Right lobe of liver (tissue), 6 donors: Measurements from ENCODE around the gene TTC28. TPM values are rescaled to one million over a fixed set of nuclear protein-coding genes. Genes with fewer than 3 reads are reported as not detected.

Source experiments
- ATAC-seq, 4 donors: fragments of 200-7000 bp; cut with Tn5 transposase; one replicate each; pipeline ENCODE4 v1.9.1; 2020; ENCODE audit warnings: mild to moderate bottlenecking in 4 of 4, moderate library complexity in 4 of 4
- DNase-seq, 3 donors: peaks; one replicate each; pipeline ENCODE4 v3.0.0-alpha.2; 2020
- H3K27ac ChIP-seq, 3 donors: fragments of 200-600 bp; one replicate each; pipeline ENCODE4 v1.8.0; 2022
- H3K27me3 ChIP-seq, 2 donors: fragments of 200-600 bp; one replicate each; pipeline ENCODE4 v1.8.0; 2022
- H3K36me3 ChIP-seq, 4 donors: fragments of 200-600 bp; sonication (generic) in 1 of 4; one replicate each; pipeline versions ENCODE4 v1.5.1 to v1.8.0; 2017 to 2022; ENCODE audit warnings: control low read depth in 1 of 4
- H3K4me1 ChIP-seq, 4 donors: fragments of 200-600 bp; sonication (generic) in 1 of 4; one replicate each; pipeline versions ENCODE4 v1.5.1 to v1.8.0; 2017 to 2022; ENCODE audit warnings: control low read depth in 1 of 4
- H3K4me3 ChIP-seq, 3 donors: fragments of 200-600 bp; one replicate each; pipeline ENCODE4 v1.8.0; 2022
- H3K9me3 ChIP-seq, 4 donors: fragments of 200-600 bp; sonication (generic) in 1 of 4; one replicate each; pipeline versions ENCODE4 v1.5.1 to v1.8.0; 2017 to 2022; ENCODE audit warnings: control low read depth in 1 of 4
- POLR2A ChIP-seq: fragments of 450-650 bp; IDR thresholded peaks from one replicate; pipeline ENCODE4 v1.6.1; 2017; ENCODE audit warnings: antibody characterized with exemption, mild to moderate bottlenecking
- WGBS: methylation state at CpG from one replicate; pipeline ENCODE4 v1.1.6; 2018; ENCODE audit warnings: low coverage, low lambda C conversion rate; ENCODE audit not compliant: insufficient coverage; ENCODE audit errors: missing lambda C conversion rate; 5-methylcytosine and 5-hydroxymethylcytosine counted together
- intact Hi-C, 2 donors: fragments of 100-400 bp; cut with DNase I; formaldehyde crosslinking; loops; one replicate each; pipeline versions ENCODE4 v1.11.2 to v1.14.1; 2022
- total RNA-seq, 6 experiments: library from RNA; depleted of rRNA in 2 of 6; stranded (reverse); fragments of >200 nt in 2 of 6; fragmentation: NEBNext Ultra II Directional in 3 of 6; extraction: Animal tissue kit (Norgen Biotek cat#: 25700) in 3 of 6; gene quantifications; one replicate each; pipeline versions ENCODE4 v1.1.0 to v1.2.4, GENCODE V29; 2016 to 2023
- TF ChIP-seq, protein P1 (sequence below), 4 donors: fragments of 200-600 bp in 3 of 4; fragments of 450-650 bp in 1 of 4; IDR thresholded peaks; one replicate each; pipeline versions ENCODE4 v1.5.1 to v1.8.0; 2016 to 2022; ENCODE audit warnings: antibody characterized with exemption in 4 of 4, mild to moderate bottlenecking in 2 of 4
- donor health status: DM: no; HTN: yes; CAD: no.
- donor health status: DM: no; HTN: no; CAD: no.
- donor health status: DM: no; HTN: no; CAD: no.
- donor health status: DM: no; HTN: yes; CAD: no.
- donor health status: DM: no; HTN: yes; CAD: no.

TTC28 gene
- total RNA-seq, 6 experiments from 2014 or later = 9.4 to 38.3 (median 15.0) TPM

DNA sequence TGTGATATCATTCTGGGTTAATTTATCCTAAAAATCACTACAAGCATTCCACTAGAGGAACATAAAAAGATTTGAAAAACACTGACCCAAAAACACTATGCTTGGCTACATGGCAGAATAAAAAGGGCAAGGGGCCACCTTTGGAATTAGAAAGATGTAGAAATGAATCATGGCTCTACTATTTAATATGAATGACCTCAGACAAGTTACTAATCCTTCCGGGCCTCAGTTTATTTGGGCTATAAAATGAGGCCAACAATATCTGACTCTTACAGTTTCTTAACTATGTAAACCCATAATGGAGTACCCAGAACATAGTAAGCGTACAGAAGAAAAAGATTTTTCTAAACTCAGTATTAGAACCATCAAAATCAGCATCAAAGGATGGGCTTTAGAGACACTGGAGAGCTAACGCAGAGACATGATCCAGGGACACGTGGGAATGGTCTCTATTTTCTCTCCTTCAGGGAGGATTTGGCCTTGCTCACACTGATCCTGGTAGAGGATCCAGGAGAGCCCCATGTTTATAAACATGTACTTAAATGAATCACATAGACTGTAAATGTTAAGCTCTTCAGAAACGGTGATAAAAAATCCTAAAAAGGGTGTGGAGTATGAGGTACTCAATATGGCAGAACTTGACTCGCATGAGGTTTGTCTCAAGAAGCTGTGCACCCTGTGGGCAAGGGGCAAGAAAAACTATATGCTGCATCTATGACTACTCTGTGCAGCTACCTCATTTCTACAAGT is 472.2 kb downstream of the TTC28 start:
- 84% methylated on average over 5 of the region's 6 CpGs for WGBS
- no peaks in the 10 kb centered on the region for H3K36me3 ChIP-seq
- H3K9me3 ChIP-seq = no peaks in the 10 kb centered on the region
- H3K27me3 ChIP-seq = no peaks in the 10 kb centered on the region
- DNase-seq = no peak
- no peak for TF ChIP-seq POLR2A
- TF ChIP-seq, protein P1, sequence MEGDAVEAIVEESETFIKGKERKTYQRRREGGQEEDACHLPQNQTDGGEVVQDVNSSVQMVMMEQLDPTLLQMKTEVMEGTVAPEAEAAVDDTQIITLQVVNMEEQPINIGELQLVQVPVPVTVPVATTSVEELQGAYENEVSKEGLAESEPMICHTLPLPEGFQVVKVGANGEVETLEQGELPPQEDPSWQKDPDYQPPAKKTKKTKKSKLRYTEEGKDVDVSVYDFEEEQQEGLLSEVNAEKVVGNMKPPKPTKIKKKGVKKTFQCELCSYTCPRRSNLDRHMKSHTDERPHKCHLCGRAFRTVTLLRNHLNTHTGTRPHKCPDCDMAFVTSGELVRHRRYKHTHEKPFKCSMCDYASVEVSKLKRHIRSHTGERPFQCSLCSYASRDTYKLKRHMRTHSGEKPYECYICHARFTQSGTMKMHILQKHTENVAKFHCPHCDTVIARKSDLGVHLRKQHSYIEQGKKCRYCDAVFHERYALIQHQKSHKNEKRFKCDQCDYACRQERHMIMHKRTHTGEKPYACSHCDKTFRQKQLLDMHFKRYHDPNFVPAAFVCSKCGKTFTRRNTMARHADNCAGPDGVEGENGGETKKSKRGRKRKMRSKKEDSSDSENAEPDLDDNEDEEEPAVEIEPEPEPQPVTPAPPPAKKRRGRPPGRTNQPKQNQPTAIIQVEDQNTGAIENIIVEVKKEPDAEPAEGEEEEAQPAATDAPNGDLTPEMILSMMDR (IDR thresholded peaks at IDR 0.05) = no peak
- H3K4me3 ChIP-seq = no peak overlapping the region
- H3K4me1 ChIP-seq = no peaks in the 10 kb centered on the region
- intact Hi-C loops = no loop called here
- H3K27ac ChIP-seq = no peak overlapping the region
- no peak for ATAC-seq

DNA sequence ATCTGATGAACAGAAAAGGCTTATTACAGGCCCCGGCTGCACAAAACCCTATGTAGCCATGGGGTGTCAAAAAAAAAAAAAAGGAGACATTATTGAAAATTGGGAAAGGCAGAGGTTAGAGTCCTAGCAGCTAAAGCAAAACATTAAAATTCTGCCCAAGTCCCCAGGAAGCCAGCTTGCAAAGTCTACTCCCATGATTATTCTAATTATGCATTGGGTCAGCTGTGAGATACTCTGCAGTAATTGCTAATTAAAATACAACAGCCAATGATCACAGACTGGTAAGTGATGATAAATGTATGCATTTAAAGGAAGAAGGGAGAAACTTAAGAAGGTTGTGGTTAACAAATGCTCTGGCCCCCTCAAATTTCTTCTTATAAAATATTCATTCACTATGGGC is 473.7 kb downstream of the TTC28 start:
- 100% methylated on average over 1 of the region's 1 CpG for WGBS
- Histone ChIP-seq H3K36me3 (no peaks in the 10 kb centered on the region), H3K4me3 (no peak overlapping the region), H3K4me1 (no peaks in the 10 kb centered on the region), H3K9me3 (no peaks in the 10 kb centered on the region), H3K27me3 (no peaks in the 10 kb centered on the region), H3K27ac (no peak overlapping the region)
- ATAC-seq (no peak), DNase-seq (no peak)
- intact Hi-C loops = no loop called here
- no peak for TF ChIP-seq POLR2A
- TF ChIP-seq, protein P1 (IDR thresholded peaks at IDR 0.05) = no peak

DNA sequence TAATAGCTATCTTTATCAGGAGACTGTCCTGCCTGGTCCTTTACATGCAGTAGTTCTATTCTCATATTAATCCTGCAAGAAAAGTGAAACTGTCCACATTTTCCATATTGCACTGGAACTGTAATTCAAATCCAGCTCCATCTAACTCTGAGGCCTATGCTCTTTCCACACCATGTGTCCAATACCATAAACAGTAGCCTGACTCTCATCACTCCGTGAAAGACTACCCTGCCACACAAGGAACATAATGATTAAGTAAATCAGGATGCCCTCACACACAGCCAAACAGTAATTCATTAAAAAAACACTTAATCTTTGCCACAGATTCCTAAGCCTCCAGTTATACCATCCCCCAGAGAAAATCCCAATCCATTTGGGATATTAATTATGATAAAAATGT is 475.3 kb downstream of the TTC28 start:
- H3K36me3 ChIP-seq = no peaks in the 10 kb centered on the region
- 64% methylated on average over 1 of the region's 1 CpG for WGBS
- TF ChIP-seq POLR2A = no peak
- TF ChIP-seq, protein P1 (IDR thresholded peaks at IDR 0.05) = no peak
- H3K4me1 ChIP-seq = no peaks in the 10 kb centered on the region
- intact Hi-C loops = no loop called here
- DNase-seq (no peak), ATAC-seq (no peak)
- no peak overlapping the region for H3K27ac ChIP-seq
- no peak overlapping the region for H3K4me3 ChIP-seq
- H3K27me3 ChIP-seq = no peaks in the 10 kb centered on the region
- H3K9me3 ChIP-seq = no peaks in the 10 kb centered on the region

DNA sequence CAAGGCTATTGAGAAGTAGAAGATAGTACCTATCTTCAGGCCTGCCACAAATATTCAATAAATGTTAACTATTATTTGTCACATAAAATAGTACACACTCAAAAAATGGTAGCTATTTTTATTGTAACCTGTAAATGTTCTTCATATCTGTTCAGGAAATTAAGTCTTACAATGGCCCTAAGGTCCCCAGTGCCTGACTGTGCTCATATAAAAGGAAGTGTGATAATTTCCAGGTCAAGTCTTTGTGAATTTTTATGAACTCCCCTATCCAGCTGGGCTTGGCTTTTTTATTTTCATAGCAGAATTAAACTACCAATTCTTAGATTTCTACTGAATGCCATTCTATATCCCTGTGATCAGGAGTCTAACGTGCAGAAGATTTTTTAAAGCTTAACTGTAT is 476.4 kb downstream of the TTC28 start:
- 67% methylated on average over 1 of the region's 1 CpG for WGBS
- ATAC-seq (no peak), DNase-seq (no peak)
- intact Hi-C loops = no loop called here
- Histone ChIP-seq H3K4me1 (no peaks in the 10 kb centered on the region), H3K9me3 (no peaks in the 10 kb centered on the region), H3K27ac (no peak overlapping the region), H3K27me3 (no peaks in the 10 kb centered on the region), H3K36me3 (no peaks in the 10 kb centered on the region), H3K4me3 (no peak overlapping the region)
- TF ChIP-seq, protein P1 (IDR thresholded peaks at IDR 0.05) = no peak
- TF ChIP-seq POLR2A = no peak
